Lower lobe of right lung (tissue), 2 donors: ENCODE measurements around the gene SUSD2. TPM values are rescaled to one million over a fixed set of nuclear protein-coding genes. Genes with fewer than 3 reads are reported as not detected.

Experiments
- ATAC-seq, 2 donors: fragments of 200-7000 bp; cut with Tn5 transposase; one replicate each; pipeline ENCODE4 v1.9.1; 2020 to 2022; ENCODE audit warnings: mild to moderate bottlenecking in 2 of 2, moderate library complexity in 2 of 2
- DNase-seq: peaks from one replicate; pipeline ENCODE4 v3.0.0-alpha.2; 2020
- H3K27ac ChIP-seq: fragments of 200-600 bp; one replicate; pipeline ENCODE4 v1.8.0; 2022
- H3K27me3 ChIP-seq: fragments of 200-600 bp; one replicate; pipeline ENCODE4 v1.8.0; 2022; ENCODE audit warnings: low read depth
- H3K36me3 ChIP-seq: fragments of 200-600 bp; one replicate; pipeline ENCODE4 v1.8.0; 2022; ENCODE audit warnings: mild to moderate bottlenecking
- H3K4me1 ChIP-seq: fragments of 200-600 bp; one replicate; pipeline ENCODE4 v1.8.0; 2022
- H3K4me3 ChIP-seq: fragments of 200-600 bp; one replicate; pipeline ENCODE4 v1.8.0; 2022; ENCODE audit warnings: mild to moderate bottlenecking
- H3K9me3 ChIP-seq: fragments of 200-600 bp; one replicate; pipeline ENCODE4 v1.8.0; 2022
- CTCF ChIP-seq: fragments of 200-600 bp; IDR thresholded peaks from one replicate; pipeline ENCODE4 v1.8.0; 2022; ENCODE audit warnings: antibody characterized with exemption, mild to moderate bottlenecking
- intact Hi-C: fragments of 100-400 bp; cut with DNase I; formaldehyde crosslinking; loops from one replicate; pipeline ENCODE4 v1.11.0; 2022
- total RNA-seq: library from RNA; stranded (reverse); fragmentation: NEBNext Ultra II Directional; extraction: Animal tissue kit (Norgen Biotek cat#: 25700); gene quantifications from one replicate; pipeline ENCODE4 v1.2.1, GENCODE V29; 2021
- donor health status: DM: no; HTN: yes; CAD: no; lungs with severe emphysema.

Gene SUSD2
- total RNA-seq, 1 donor from 2014 or later, result 200 TPM

- TF ChIP-seq CTCF, result no peak
- no peaks in the 10 kb centered on the region for H3K9me3 ChIP-seq
- H3K27ac ChIP-seq, result peak overlapping the region; percentile 91
- H3K4me1 ChIP-seq, result peaks cover 67% of the 10 kb centered on the region
- intact Hi-C loops, result no loop called here
- H3K4me3 ChIP-seq, result no peak overlapping the region
- H3K27me3 ChIP-seq, result no peaks in the 10 kb centered on the region
- DNase-seq (no peak), ATAC-seq (no peak)
- H3K36me3 ChIP-seq, result no peaks in the 10 kb centered on the region
Measured at GRCh38 chr22:24154826-24155225, 26.5 kb upstream of the SUSD2 start.

GRCh38 chr22:24155627-24156140 lies 25.6 kb upstream of the SUSD2 start:
- Histone ChIP-seq H3K4me3 (peak overlapping the region; percentile 91), H3K36me3 (peaks cover 4% of the 10 kb centered on the region), H3K27ac (peak overlapping the region; percentile 91), H3K4me1 (peaks cover 70% of the 10 kb centered on the region), H3K27me3 (no peaks in the 10 kb centered on the region), H3K9me3 (no peaks in the 10 kb centered on the region)
- DNase-seq, result peak; percentile 89
- ATAC-seq, result peak; percentile 79 to 81
- peak; percentile 60 for TF ChIP-seq CTCF
- intact Hi-C loops, result no loop called here

GRCh38 chr22:24156141-24156912 lies 25.0 kb upstream of the SUSD2 start:
- DNase-seq (peak; percentile 70), ATAC-seq (peak; percentile 62 to 70)
- Histone ChIP-seq H3K4me1 (peaks cover 71% of the 10 kb centered on the region), H3K27me3 (no peaks in the 10 kb centered on the region), H3K9me3 (no peaks in the 10 kb centered on the region), H3K27ac (peak overlapping the region; percentile 91), H3K4me3 (peak overlapping the region; percentile 91), H3K36me3 (peaks cover 10% of the 10 kb centered on the region)
- no peak for TF ChIP-seq CTCF
- intact Hi-C loops, result no loop called here

- Histone ChIP-seq H3K4me1 (peaks cover 80% of the 10 kb centered on the region), H3K4me3 (peak overlapping the region; percentile 91), H3K27me3 (no peaks in the 10 kb centered on the region), H3K27ac (peak overlapping the region; percentile 91), H3K9me3 (no peaks in the 10 kb centered on the region), H3K36me3 (peaks cover 18% of the 10 kb centered on the region)
- peak; percentile 87 for TF ChIP-seq CTCF
- intact Hi-C loops, result no loop called here
- DNase-seq (peak; percentile 94), ATAC-seq (peak; percentile 90 to 92)
Measured at GRCh38 chr22:24156913-24157821, 24.1 kb upstream of the SUSD2 start.

- intact Hi-C loops, result no loop called here
- H3K27ac ChIP-seq, result peak overlapping the region; percentile 91
- peaks cover 80% of the 10 kb centered on the region for H3K4me1 ChIP-seq
- peak overlapping the region; percentile 91 for H3K4me3 ChIP-seq
- no peak for ATAC-seq
- no peak for DNase-seq
- H3K36me3 ChIP-seq, result peaks cover 19% of the 10 kb centered on the region
- no peaks in the 10 kb centered on the region for H3K27me3 ChIP-seq
- no peak for TF ChIP-seq CTCF
- H3K9me3 ChIP-seq, result no peaks in the 10 kb centered on the region
Measured at GRCh38 chr22:24157822-24158135, 23.5 kb upstream of the SUSD2 start.
